Daoy (cell line): ENCODE results near the gene KCNQ1. TPM values are rescaled to one million over a fixed set of nuclear protein-coding genes. Genes with fewer than 3 reads are reported as not detected.

ENCODE experiments used
- DNase-seq: peaks from one replicate; pipeline ENCODE4 v3.0.0-alpha.2; 2015; ENCODE audit warnings: low read depth
- total RNA-seq: library from RNA; depleted of rRNA; stranded (reverse); fragments of >200 nt; shearing (Covaris generic); gene quantifications from 2 replicates; pipeline ENCODE4 v1.2.3, GENCODE V29; 2014; rRNA removed

Gene KCNQ1, protein sequence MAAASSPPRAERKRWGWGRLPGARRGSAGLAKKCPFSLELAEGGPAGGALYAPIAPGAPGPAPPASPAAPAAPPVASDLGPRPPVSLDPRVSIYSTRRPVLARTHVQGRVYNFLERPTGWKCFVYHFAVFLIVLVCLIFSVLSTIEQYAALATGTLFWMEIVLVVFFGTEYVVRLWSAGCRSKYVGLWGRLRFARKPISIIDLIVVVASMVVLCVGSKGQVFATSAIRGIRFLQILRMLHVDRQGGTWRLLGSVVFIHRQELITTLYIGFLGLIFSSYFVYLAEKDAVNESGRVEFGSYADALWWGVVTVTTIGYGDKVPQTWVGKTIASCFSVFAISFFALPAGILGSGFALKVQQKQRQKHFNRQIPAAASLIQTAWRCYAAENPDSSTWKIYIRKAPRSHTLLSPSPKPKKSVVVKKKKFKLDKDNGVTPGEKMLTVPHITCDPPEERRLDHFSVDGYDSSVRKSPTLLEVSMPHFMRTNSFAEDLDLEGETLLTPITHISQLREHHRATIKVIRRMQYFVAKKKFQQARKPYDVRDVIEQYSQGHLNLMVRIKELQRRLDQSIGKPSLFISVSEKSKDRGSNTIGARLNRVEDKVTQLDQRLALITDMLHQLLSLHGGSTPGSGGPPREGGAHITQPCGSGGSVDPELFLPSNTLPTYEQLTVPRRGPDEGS
- total RNA-seq = 0.36 TPM in 1 of 2 replicates, not detected in the other

DNA sequence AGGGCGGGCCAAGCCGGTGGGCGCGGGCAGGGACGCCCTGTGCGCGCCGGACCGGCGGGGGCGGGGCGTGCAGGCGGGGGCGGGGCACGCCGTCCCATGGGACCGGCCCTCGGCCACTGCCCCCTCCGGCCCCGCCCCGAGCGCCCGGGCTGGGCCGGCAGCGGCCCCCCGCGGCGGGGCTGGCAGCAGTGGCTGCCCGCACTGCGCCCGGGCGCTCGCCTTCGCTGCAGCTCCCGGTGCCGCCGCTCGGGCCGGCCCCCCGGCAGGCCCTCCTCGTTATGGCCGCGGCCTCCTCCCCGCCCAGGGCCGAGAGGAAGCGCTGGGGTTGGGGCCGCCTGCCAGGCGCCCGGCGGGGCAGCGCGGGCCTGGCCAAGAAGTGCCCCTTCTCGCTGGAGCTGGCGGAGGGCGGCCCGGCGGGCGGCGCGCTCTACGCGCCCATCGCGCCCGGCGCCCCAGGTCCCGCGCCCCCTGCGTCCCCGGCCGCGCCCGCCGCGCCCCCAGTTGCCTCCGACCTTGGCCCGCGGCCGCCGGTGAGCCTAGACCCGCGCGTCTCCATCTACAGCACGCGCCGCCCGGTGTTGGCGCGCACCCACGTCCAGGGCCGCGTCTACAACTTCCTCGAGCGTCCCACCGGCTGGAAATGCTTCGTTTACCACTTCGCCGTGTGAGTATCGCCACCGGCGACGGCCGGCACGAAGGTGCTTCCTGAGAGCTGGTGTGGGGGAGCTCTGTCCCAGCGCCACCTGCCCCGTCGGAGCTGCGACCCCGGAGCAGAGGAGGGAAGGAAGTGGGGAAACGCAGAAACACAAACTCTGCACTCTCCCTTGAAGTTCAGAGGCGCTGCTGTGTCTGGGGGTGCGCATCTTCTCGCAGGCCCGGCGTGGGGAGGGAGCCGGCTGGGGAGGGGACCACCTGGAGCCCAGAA, at the start of gene KCNQ1:
KCNQ1 (plus strand) TSS at position 188 of the 925 bp plus-strand sequence; CDS start at position 279, 91 bp downstream.
- peak; percentile 54 for DNase-seq

DNA sequence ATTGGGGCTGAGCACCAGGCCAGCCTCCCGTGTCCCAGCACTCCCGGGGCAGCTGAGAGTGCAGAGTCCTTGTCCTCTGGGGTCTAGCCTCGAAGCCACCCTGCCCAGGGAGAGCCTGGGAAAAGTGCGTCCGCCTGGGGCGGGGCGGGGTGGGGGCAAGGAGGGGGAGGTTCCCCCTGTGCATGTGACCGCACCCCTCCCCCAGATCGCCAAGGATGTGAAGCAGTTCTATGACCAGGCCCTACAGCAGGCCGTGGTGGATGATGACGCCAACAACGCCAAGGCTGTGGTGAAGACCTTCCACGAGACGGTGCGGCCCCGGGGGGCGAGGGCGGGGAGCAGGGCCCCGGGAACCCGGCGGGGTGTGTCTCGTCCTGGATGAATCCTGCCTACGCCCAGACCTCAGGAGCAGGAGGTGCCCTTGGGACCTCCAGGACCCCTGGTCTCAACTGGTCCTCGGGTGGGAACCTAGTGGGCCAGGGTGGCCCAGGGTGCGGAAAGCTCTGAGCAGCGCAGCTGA, 49.5 kb upstream of the KCNQ1 start:
- no peak for DNase-seq

GRCh38 chr11:2395856-2396255, 49.0 kb upstream of the KCNQ1 start:
- DNase-seq = no peak

DNA sequence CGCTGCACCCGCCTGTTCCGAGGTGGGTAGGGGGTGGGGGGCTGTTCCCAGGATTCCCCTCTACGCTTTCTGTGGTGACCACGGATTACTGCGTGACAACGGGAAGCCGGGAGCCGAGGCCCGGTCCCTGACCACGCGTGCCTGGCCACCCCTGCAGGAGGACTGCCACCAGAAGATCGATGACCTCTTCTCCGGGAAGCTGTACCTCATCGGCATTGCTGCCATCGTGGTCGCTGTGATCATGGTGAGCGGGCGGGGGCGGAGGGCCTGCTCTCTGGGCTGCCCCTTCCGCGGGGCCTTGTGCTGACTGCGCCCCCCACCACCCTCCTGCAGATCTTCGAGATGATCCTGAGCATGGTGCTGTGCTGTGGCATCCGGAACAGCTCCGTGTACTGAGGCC, 48.3 kb upstream of the KCNQ1 start:
- DNase-seq = no peak

DNA sequence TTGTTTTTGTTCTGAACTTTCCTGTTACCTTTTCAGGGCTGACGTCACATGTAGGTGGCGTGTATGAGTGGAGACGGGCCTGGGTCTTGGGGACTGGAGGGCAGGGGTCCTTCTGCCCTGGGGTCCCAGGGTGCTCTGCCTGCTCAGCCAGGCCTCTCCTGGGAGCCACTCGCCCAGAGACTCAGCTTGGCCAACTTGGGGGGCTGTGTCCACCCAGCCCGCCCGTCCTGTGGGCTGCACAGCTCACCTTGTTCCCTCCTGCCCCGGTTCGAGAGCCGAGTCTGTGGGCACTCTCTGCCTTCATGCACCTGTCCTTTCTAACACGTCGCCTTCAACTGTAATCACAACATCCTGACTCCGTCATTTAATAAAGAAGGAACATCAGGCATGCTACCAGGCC, 47.8 kb upstream of the KCNQ1 start:
- no peak for DNase-seq

DNA sequence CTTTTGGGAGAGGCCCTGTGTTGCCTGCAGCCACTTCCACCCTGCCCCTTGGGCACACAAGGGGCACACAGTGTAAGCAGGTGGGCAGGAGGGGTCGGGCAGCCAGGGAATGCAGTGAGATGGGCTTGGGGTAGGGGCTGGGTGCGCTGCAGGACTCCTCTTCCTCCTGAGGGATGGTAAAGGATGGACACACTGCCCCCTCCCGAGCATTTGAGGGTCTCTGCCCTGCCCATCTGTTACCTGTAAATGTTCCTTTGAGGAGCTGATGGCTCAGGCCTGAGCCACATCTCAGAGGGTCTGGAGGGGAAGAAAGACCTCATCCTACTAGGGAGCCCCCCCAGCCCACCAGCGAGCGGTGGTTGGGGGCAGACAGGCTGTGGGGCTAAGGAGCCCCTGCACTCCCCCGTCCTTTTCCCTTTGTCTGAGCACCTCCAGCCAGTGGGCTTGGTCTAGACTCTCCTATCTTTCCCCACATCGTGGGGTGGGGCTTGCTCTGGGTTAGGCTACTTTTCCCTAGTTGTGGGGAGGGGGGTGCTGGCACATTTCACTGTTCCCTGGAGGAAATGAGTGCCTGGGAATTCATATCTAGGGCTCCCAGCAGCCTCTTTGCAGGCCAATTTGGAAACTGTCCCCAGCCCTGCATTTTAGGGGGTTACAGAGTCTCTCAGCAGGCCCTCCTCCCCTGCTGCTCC, 46.0 kb upstream of the KCNQ1 start:
- no peak for DNase-seq

DNA sequence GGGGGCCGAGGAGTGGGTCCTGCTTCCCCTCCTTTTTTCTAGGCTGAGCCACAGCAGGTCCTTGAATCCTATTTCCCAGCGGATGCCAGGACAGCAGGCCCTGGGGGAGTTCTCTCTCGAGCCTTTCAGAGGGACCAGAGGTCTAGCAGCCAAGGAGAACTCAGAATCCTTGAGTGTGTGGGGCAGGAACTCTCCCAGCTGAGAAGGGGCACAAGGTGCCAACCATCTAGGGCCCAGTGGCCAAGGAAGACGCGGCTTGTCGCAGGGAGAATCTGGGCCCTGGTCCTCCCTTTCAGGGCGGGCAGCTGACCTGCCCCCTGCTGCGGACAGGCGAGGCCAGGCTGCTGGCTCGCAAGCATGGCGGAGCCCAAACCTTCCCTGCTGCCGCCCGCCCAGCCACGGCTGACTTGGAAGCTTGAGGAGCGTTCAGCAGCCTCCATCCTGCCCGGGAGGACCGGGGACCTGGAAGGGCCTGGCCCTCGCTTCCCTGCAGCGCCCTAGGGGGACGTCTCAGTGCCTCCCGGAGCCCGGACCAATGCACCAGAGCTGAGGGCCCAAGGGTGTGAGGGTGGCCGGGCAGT, 45.2 kb upstream of the KCNQ1 start:
- DNase-seq = peak; percentile 35

DNA sequence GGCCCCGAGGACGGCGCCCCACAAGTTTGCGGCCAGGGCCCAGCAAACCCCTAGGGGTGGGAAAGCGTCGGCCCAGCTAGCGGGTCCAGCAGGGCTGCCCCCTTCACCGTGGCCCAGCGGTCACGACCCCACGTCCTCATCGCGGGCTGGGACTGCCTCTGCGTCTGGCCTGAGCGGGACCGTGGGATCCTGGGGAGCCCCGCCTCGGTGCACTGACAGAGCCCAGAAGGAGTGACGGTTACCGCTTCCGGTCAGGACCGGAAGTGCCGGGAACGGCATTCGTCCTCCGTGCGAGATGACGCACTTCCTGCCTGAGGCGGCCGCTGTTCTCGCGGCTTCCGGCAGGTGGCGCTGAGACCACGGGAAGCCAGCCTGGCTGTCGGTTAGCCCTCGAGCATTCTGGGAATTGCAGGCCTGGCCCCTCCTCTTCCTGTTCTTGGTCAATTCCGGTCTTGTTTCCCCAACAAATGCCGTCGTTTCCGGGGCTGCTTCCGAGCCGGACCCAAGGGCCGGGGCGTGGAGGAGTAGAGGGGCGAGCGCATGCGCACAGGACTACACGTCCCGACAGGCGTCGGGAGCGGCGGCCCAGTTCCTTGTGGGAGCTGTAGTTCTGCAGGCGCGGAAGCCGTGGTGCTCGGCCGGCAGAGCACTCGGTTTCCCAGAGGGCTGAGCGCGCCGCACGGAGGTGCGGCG, 44.6 kb upstream of the KCNQ1 start, which contains the start of gene TSSC4:
TSSC4 (plus strand) TSS at position 682 of the 693 bp plus-strand sequence. CDS start 1,884 bp downstream, outside the sequence.
- DNase-seq = peak; percentile 100

DNA sequence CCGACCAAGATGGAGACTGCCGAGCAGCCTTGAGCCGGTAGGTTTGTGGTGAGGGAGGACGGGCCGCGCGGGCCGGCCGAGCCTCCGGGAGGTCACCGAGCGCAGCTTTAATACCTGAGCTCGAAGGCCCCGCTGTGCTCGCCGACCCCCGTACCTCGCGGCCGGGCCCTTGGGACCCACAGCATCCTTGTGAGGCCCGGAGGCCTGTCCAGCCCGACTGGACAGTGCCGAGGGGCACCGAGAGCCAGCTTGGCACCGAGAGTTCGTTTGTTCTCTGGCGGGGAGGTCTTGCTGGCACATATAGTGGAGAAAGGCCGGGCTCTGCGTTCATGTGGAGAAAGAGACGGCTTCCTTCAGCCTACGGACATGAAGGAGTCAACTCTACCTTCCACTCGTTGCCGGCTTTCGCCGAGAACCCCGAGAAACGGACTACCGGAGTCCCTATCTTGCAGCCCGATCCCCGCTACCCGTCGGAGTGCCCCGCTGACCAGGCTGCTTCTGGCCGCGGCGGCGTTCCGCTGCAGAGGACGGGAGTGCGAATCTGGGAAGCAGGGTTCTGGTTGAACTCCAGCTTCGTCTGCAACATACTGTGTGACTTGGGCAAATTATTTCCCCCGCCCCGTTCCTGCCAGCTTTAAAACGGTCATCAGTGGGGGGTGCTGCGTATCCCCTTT, 43.9 kb upstream of the KCNQ1 start:
- no peak for DNase-seq

DNA sequence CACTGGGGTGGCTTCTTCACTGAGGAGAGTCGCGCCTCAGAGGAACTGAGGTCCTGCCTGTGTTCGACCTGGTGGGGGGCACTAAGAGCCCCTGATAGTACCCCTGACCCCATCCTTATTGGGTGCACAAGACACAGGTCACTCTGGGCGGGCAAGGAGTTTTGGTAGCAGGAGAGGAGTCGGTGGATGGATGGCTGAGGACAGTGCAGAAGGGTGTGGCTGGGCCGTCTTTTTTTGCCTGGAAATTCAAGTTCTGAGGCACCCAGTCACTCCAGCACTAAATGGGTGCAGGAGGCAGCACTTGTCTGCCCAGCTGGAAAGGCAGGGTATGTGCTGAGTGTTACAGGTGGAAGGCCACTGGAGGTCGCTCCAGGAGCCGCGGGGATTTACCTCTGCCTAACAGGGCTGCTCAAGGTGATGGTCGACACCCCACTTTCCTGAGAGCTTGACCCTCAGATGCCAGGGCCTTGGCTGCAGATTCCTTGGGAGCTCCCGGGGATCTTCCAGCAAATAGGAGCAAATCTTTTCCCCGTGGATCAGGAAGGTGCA, 43.3 kb upstream of the KCNQ1 start:
- no peak for DNase-seq

GRCh38 chr11:2402106-2402505, 42.7 kb upstream of the KCNQ1 start:
- DNase-seq = no peak

- DNase-seq = no peak
Observed at GRCh38 chr11:2402890-2403645, 41.7 kb upstream of the KCNQ1 start.

GRCh38 chr11:2404735-2405196, 40.0 kb upstream of the KCNQ1 start:
- DNase-seq = peak; percentile 32

DNA sequence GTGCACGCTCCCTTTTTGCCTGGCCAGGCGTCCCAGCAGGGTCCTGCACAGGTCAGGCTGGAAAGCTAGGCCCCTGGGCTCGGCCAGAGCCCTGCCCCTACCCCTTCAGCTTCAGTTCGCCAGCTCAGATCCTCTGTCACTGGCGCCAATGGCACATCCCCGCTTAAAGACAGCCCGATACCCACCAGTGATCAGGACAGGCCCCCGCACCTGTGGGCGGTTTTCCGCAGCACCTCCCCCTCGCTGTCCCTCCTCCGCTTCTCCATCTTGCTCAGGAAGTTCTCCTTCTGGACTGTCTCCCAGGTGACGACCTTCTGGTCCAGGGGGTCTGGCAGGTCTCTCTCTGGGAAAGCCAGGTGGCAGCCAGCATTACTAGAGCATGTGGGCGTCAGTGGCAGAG, 38.4 kb upstream of the KCNQ1 start:
- no peak for DNase-seq

- DNase-seq = no peak
Observed at GRCh38 chr11:2406878-2407410, 37.9 kb upstream of the KCNQ1 start.

GRCh38 chr11:2408671-2409070, 36.1 kb upstream of the KCNQ1 start:
- no peak for DNase-seq

GRCh38 chr11:2409126-2409525, 35.7 kb upstream of the KCNQ1 start:
- DNase-seq = no peak
